HCT116 (cell line): Measurements from ENCODE around the gene ATP6V0D1. TPM values are rescaled to one million over a fixed set of nuclear protein-coding genes. Genes with fewer than 3 reads are reported as not detected.

Source experiments
- ATAC-seq: fragments of 200-7000 bp; cut with Tn5 transposase; 2 replicates; pipeline ENCODE4 v1.9.1; 2020; ENCODE audit warnings: mild to moderate bottlenecking, moderate library complexity
- BruUV-seq: library from RNA; stranded (reverse); fragments of 400-500 nt; replicated peaks from 2 replicates; lab custom pipeline; 2021; lab: Mats Ljungman, UMichigan
- CTCF ChIA-PET: fragments of 300-600 bp; sonication (Branson Sonifier 250); formaldehyde crosslinking; loops from one replicate; lab custom pipeline; 2021; ENCODE audit warnings: antibody characterized with exemption; lab: Charles Lee
- POLR2A ChIA-PET: fragments of 300-600, 350-600 bp; sonication (Branson Sonifier 250); formaldehyde crosslinking; loops from one replicate; lab custom pipeline; 2021; ENCODE audit warnings: antibody characterized with exemption; lab: Charles Lee
- RAD21 ChIA-PET, 2 experiments: fragments of 300-600 bp; sonication (Branson Sonifier 250); formaldehyde crosslinking; loops; one replicate each; lab custom pipeline; 2023; ENCODE audit warnings: low total read pairs in 2 of 2; ENCODE audit not compliant: uncharacterized antibody in 2 of 2, unreplicated experiment in 2 of 2, low non-redundant PET in 1 of 2; lab: Charles Lee
- DNase-seq: peaks from one replicate; pipeline ENCODE4 v3.0.0-alpha.2; 2010; ENCODE audit warnings: low read depth, low spot score
- H2AFZ ChIP-seq: fragments of 200-600 bp; shearing (Covaris generic), sonication (generic); 2 replicates; pipeline ENCODE4 v1.6.1; 2017; ENCODE audit warnings: low read depth, mixed run types, mixed read lengths, antibody characterized with exemption, low read length; ENCODE audit not compliant: poor library complexity, severe bottlenecking
- H3K27ac ChIP-seq: 2 replicates; pipeline ENCODE4 v1.5.1; 2012; ENCODE audit warnings: low read depth, low read length
- H3K27me3 ChIP-seq: fragments of 200-600 bp; sonication (generic); 2 replicates; pipeline ENCODE4 v1.6.1; 2016; ENCODE audit warnings: mixed run types, low read length, mixed read lengths; ENCODE audit not compliant: insufficient read depth
- H3K36me3 ChIP-seq, 2 experiments: fragments of 200-500 bp in 1 of 2; fragments of 200-600 bp in 1 of 2; sonication (Bioruptor generic) in 1 of 2; sonication (generic) in 1 of 2; 2 replicates each; pipeline versions ENCODE4 v1.5.1 to v1.6.1; 2014 to 2016; ENCODE audit warnings: low read length in 2 of 2, inconsistent platforms in 1 of 2, mixed read lengths in 1 of 2, mixed run types in 1 of 2; ENCODE audit not compliant: insufficient read depth in 2 of 2, control insufficient read depth in 1 of 2
- H3K4me1 ChIP-seq, 2 experiments: fragments of 200-600 bp in 1 of 2; sonication (generic) in 1 of 2; 2 replicates each; pipeline versions ENCODE4 v1.5.1 to v1.6.1; 2012 to 2017; ENCODE audit warnings: low read length in 2 of 2, inconsistent platforms in 1 of 2, mild to moderate bottlenecking in 1 of 2, mixed read lengths in 1 of 2, mixed run types in 1 of 2, moderate library complexity in 1 of 2; ENCODE audit not compliant: insufficient read depth in 2 of 2, control insufficient read depth in 1 of 2
- H3K4me2 ChIP-seq: fragments of 200-600 bp; sonication (generic); 2 replicates; pipeline ENCODE4 v1.6.1; 2017; ENCODE audit warnings: mixed run types, low read length, mixed read lengths
- H3K4me3 ChIP-seq, 2 experiments: fragments of 200-600 bp in 1 of 2; sonication (generic) in 1 of 2; replicated peaks in 1 of 2; 2 replicates each; pipeline ENCODE4 v1.5.1; 2011 to 2016; ENCODE audit warnings: low read length in 2 of 2, control low read depth in 1 of 2, low read depth in 1 of 2, mild to moderate bottlenecking in 1 of 2, mixed read lengths in 1 of 2, mixed run types in 1 of 2
- H3K79me2 ChIP-seq: fragments of 200-600 bp; sonication (generic); 2 replicates; pipeline ENCODE4 v1.6.1; 2017; ENCODE audit warnings: mild to moderate bottlenecking, mixed run types, low read length, moderate library complexity, mixed read lengths; ENCODE audit not compliant: insufficient read depth
- H3K9ac ChIP-seq: fragments of 200-600 bp; sonication (generic); 2 replicates; pipeline ENCODE4 v1.6.1; 2016; ENCODE audit warnings: low read length, mixed read lengths
- H3K9me2 ChIP-seq: fragments of 200-600 bp; sonication (generic), shearing (Covaris generic); 2 replicates; pipeline ENCODE4 v1.6.1; 2017; ENCODE audit warnings: mixed run types, mild to moderate bottlenecking, moderate library complexity; ENCODE audit not compliant: insufficient read depth
- H3K9me3 ChIP-seq, 2 experiments: fragments of 200-500 bp in 1 of 2; fragments of 200-600 bp in 1 of 2; sonication (Bioruptor generic) in 1 of 2; sonication (generic) in 1 of 2; 2 replicates each; pipeline ENCODE4 v1.6.1; 2014 to 2017; ENCODE audit warnings: low read length in 2 of 2, mixed read lengths in 2 of 2, inconsistent platforms in 1 of 2, low read depth in 1 of 2, mild to moderate bottlenecking in 1 of 2, mixed run types in 1 of 2, moderate library complexity in 1 of 2; ENCODE audit not compliant: control insufficient read depth in 1 of 2, insufficient read depth in 1 of 2
- H4K20me1 ChIP-seq: fragments of 200-600 bp; sonication (generic), shearing (Covaris generic); 2 replicates; pipeline ENCODE4 v1.6.1; 2017; ENCODE audit warnings: mixed run types, mild to moderate bottlenecking, moderate library complexity; ENCODE audit not compliant: insufficient read depth
- CBX3 ChIP-seq: IDR thresholded peaks from 2 replicates; pipeline ENCODE4 v1.6.1; 2012; ENCODE audit warnings: low read depth
- CEBPB ChIP-seq: IDR thresholded peaks from 2 replicates; pipeline ENCODE4 v1.6.1; 2012; ENCODE audit warnings: low read depth
- EGR1 ChIP-seq: IDR thresholded peaks from 2 replicates; pipeline ENCODE4 v1.6.1; 2012; ENCODE audit warnings: low read depth
- ELF1 ChIP-seq: IDR thresholded peaks from 2 replicates; pipeline ENCODE4 v1.6.1; 2012; ENCODE audit warnings: low read depth, borderline replicate concordance
- EZH2phosphoT487 ChIP-seq: fragments of 200-600 bp; IDR thresholded peaks from 2 replicates; pipeline ENCODE4 v1.6.1; 2018; ENCODE audit warnings: antibody characterized with exemption, borderline replicate concordance
- JUND ChIP-seq: IDR thresholded peaks from 2 replicates; pipeline ENCODE4 v1.6.1; 2012
- POLR2A ChIP-seq: IDR thresholded peaks from 2 replicates; pipeline ENCODE4 v1.7.0; 2011; ENCODE audit warnings: borderline replicate concordance; ENCODE audit not compliant: insufficient read depth, insufficient read length; ENCODE audit errors: extremely low read depth
- RAD21 ChIP-seq: IDR thresholded peaks from 2 replicates; pipeline ENCODE4 v1.6.1; 2012; ENCODE audit warnings: low read depth, mild to moderate bottlenecking
- SRF ChIP-seq: IDR thresholded peaks from 2 replicates; pipeline ENCODE4 v1.6.1; 2012; ENCODE audit warnings: low read depth
- YY1 ChIP-seq: IDR thresholded peaks from 2 replicates; pipeline ENCODE4 v1.6.1; 2011; ENCODE audit warnings: low read length, low read depth, moderate library complexity, mild to moderate bottlenecking; ENCODE audit not compliant: insufficient replicate concordance; ENCODE audit errors: extremely low read depth
- ZFX ChIP-seq: fragments of 450-650 bp; IDR thresholded peaks from 2 replicates; pipeline ENCODE4 v1.6.1; 2017
- intact Hi-C: fragments of 100-400 bp; cut with micrococcal nuclease; formaldehyde crosslinking; loops from 2 replicates; pipeline ENCODE4 v1.10.0; 2022
- total RNA-seq: library from RNA; stranded (reverse); gene quantifications from one replicate; pipeline ENCODE4 v1.2.1, GENCODE V29; 2021; ENCODE audit not compliant: unreplicated experiment
- TF ChIP-seq, protein P1 (sequence below): IDR thresholded peaks from 2 replicates; pipeline ENCODE4 v1.6.1; 2012
- TF ChIP-seq, protein P2 (sequence below), 3 experiments: fragments of 200-600 bp in 1 of 3; sonication (generic) in 1 of 3; IDR thresholded peaks in 2 of 3; conservative IDR thresholded peaks in 1 of 3; 2 replicates each; pipeline ENCODE4 v1.5.1; 2012 to 2017; ENCODE audit warnings: low read depth in 2 of 3, low read length in 2 of 3, antibody characterized with exemption in 1 of 3, borderline replicate concordance in 1 of 3, control low read depth in 1 of 3, mild to moderate bottlenecking in 1 of 3, mixed read lengths in 1 of 3, mixed run types in 1 of 3, moderate library complexity in 1 of 3; ENCODE audit not compliant: insufficient read depth in 1 of 3
- TF ChIP-seq, protein P3 (sequence below): IDR thresholded peaks from 2 replicates; pipeline ENCODE4 v1.6.1; 2011; ENCODE audit warnings: mild to moderate bottlenecking, low read length, moderate library complexity; ENCODE audit not compliant: insufficient replicate concordance; ENCODE audit errors: extremely low read depth

The ATP6V0D1 gene
- total RNA-seq, 1 experiment from 2014 or later: 36.6 TPM

DNA sequence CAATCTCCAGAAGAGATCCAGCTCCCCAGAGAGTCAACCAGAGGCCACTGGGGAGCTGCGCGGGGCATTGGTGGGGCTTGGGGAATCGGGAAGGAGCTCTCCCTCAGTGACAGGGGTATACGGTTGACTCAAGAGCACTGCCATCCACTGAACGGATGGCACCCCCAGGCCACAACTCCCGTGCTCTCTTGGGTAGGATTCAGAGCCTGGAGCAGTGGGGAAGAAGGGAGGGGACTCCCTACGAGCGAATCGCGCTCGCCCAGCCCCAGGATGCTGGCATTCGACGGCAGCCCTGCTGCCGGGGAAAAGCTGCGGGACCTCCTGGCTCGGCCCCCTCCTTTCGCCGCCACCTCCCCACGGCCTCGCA is 87.2 kb downstream of the ATP6V0D1 start:
- no TSS peak for BruUV-seq
- no peak for DNase-seq
- no peaks in the 10 kb centered on the region for H3K27me3 ChIP-seq
- H2AFZ ChIP-seq: no peak overlapping the region
- no peaks in the 10 kb centered on the region for H3K36me3 ChIP-seq
- H3K4me1 ChIP-seq: peaks cover 10 to 20% of the 10 kb centered on the region in 2 experiments
- no peaks in the 10 kb centered on the region for H4K20me1 ChIP-seq
- ChIA-PET POLR2A (no interaction called here), CTCF (no interaction called here), RAD21 (no interaction called here)
- no peaks in the 10 kb centered on the region for H3K79me2 ChIP-seq
- H3K9me3 ChIP-seq: no peaks in the 10 kb centered on the region
- H3K9ac ChIP-seq: no peak overlapping the region
- no peaks in the 10 kb centered on the region for H3K9me2 ChIP-seq
- no peak overlapping the region for H3K4me2 ChIP-seq
- TF ChIP-seq, protein P1, sequence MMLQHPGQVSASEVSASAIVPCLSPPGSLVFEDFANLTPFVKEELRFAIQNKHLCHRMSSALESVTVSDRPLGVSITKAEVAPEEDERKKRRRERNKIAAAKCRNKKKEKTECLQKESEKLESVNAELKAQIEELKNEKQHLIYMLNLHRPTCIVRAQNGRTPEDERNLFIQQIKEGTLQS: no peak
- no peak for TF ChIP-seq EZH2phosphoT487
- TF ChIP-seq RAD21: no peak
- TF ChIP-seq, protein P2, sequence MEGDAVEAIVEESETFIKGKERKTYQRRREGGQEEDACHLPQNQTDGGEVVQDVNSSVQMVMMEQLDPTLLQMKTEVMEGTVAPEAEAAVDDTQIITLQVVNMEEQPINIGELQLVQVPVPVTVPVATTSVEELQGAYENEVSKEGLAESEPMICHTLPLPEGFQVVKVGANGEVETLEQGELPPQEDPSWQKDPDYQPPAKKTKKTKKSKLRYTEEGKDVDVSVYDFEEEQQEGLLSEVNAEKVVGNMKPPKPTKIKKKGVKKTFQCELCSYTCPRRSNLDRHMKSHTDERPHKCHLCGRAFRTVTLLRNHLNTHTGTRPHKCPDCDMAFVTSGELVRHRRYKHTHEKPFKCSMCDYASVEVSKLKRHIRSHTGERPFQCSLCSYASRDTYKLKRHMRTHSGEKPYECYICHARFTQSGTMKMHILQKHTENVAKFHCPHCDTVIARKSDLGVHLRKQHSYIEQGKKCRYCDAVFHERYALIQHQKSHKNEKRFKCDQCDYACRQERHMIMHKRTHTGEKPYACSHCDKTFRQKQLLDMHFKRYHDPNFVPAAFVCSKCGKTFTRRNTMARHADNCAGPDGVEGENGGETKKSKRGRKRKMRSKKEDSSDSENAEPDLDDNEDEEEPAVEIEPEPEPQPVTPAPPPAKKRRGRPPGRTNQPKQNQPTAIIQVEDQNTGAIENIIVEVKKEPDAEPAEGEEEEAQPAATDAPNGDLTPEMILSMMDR (IDR thresholded peaks at IDR 0.05 in 2 of 3, conservative IDR thresholded peaks at IDR 0.05 in 1 of 3; ENCODE audit: borderline replicate concordance in 1 of 3, insufficient read depth in 1 of 3, low read depth in 2 of 3, low read length in 2 of 3): no peak
- TF ChIP-seq CEBPB: no peak
- intact Hi-C loops: no loop called here
- no peak for ATAC-seq
- no peak overlapping the region for H3K4me3 ChIP-seq
- no peak overlapping the region for H3K27ac ChIP-seq

DNA sequence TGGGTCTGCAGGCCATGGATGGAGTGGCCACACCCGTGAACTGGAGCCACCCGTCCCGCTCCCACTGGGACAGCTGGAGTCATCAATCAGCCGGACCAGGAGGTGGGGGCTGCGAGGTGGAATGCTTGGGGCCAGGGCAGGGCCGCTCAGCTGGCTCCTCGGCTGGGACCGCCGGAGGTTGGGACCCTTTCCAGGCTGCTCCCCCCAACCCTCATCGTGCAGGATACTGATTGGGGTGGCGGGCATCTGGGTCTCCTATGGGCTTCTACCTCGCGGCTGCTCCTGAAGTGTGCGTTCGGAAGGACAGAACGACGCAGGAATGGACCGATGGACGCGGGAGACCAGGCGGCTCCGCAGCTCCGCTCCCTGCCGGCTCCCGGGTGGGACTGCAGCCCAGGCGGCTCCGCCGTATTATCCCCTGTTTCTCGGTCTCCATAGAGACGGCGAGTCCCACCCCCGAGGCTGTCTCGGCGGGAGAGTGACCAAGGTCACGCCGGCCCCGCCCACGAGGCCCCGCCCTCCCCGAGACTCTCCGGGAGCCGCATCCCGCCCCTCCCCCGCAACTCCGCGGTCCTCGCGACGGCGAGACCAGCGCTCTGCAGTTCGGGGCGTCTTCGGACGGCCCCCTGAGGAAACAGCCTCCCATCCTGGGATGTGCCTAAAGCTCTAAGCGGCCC is 87.7 kb downstream of the ATP6V0D1 start, which contains the start of gene TPPP3:
TSS of gene TPPP3 (minus strand) at position 388 of the 677 bp plus-strand sequence. CDS start 2,387 bp downstream, outside the sequence.
- Histone ChIP-seq H3K36me3 (no peaks in the 10 kb centered on the region), H3K79me2 (no peaks in the 10 kb centered on the region), H4K20me1 (no peaks in the 10 kb centered on the region), H3K9ac (no peak within 1 kb of the TSS), H3K9me3 (no peaks in the 10 kb centered on the region), H3K9me2 (no peaks in the 10 kb centered on the region), H3K27me3 (no peaks in the 10 kb centered on the region), H2AFZ (no peak within 1 kb of the TSS), H3K4me1 (peaks cover 10 to 20% of the 10 kb centered on the region in 2 experiments), H3K4me2 (no peak within 1 kb of the TSS), H3K4me3 (no peak within 1 kb of the TSS), H3K27ac (no peak within 1 kb of the TSS)
- POLR2A ChIA-PET: no interaction called here
- DNase-seq (no peak), ATAC-seq (no peak)
- no TSS peak for BruUV-seq
- intact Hi-C loops: no loop called here
- RAD21 ChIA-PET: no interaction called here
- CTCF ChIA-PET: no interaction called here
- TF ChIP-seq JUND (no peak), EGR1 (no peak), POLR2A (no peak), YY1 (no peak), ELF1 (no peak), CBX3 (no peak), SRF (no peak), ZFX (no peak)
- TF ChIP-seq, protein P2 (IDR thresholded peaks at IDR 0.05 in 2 of 3, conservative IDR thresholded peaks at IDR 0.05 in 1 of 3; ENCODE audit: borderline replicate concordance in 1 of 3, insufficient read depth in 1 of 3, low read depth in 2 of 3, low read length in 2 of 3): no peak
- TF ChIP-seq, protein P3, sequence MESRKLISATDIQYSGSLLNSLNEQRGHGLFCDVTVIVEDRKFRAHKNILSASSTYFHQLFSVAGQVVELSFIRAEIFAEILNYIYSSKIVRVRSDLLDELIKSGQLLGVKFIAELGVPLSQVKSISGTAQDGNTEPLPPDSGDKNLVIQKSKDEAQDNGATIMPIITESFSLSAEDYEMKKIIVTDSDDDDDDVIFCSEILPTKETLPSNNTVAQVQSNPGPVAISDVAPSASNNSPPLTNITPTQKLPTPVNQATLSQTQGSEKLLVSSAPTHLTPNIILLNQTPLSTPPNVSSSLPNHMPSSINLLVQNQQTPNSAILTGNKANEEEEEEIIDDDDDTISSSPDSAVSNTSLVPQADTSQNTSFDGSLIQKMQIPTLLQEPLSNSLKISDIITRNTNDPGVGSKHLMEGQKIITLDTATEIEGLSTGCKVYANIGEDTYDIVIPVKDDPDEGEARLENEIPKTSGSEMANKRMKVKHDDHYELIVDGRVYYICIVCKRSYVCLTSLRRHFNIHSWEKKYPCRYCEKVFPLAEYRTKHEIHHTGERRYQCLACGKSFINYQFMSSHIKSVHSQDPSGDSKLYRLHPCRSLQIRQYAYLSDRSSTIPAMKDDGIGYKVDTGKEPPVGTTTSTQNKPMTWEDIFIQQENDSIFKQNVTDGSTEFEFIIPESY: no peak
